Activated T-cell treated with anti-CD3 and anti-CD28 coated beads, Interleukin-2, amount 50 U/mL, for 72 hours (primary cell): ENCODE measurements around the gene FEZF2. TPM values are rescaled to one million over a fixed set of nuclear protein-coding genes. Genes with fewer than 3 reads are reported as not detected.
A peak's percentile ranks its signal among the peaks of the same experiment; 100 is the strongest.

Experiments used
- ATAC-seq, 2 donors: fragments of 150-1000 bp; cut with Tn5 transposase; replicated peaks in 1 of 2; 2 replicates each; pipeline ENCODE4 v1.10.0; 2021; ENCODE audit warnings: moderate library complexity in 2 of 2, mild to moderate bottlenecking in 1 of 2
- DNase-seq, 2 donors: peaks; one replicate each; pipeline ENCODE4 v3.0.0; 2021 to 2022; ENCODE audit warnings: mixed read lengths in 1 of 2
- H3K27ac Mint-ChIP-seq: one replicate; pipeline ENCODE4 v1.8.0; 2022; ENCODE audit warnings: mild to moderate bottlenecking, moderate library complexity, mixed read lengths
- H3K27me3 Mint-ChIP-seq: one replicate; pipeline ENCODE4 v1.8.0; 2022; ENCODE audit warnings: low read depth, mixed read lengths
- H3K36me3 Mint-ChIP-seq, 2 donors: one replicate each; pipeline ENCODE4 v1.8.0; 2022; ENCODE audit warnings: mixed read lengths in 2 of 2, mild to moderate bottlenecking in 1 of 2; ENCODE audit not compliant: insufficient read depth in 2 of 2
- H3K4me1 Mint-ChIP-seq: one replicate; pipeline ENCODE4 v1.8.0; 2022; ENCODE audit warnings: low read depth, mixed read lengths
- H3K4me3 Mint-ChIP-seq, 2 donors: one replicate each; pipeline ENCODE4 v1.8.0; 2022; ENCODE audit warnings: mild to moderate bottlenecking in 2 of 2, mixed read lengths in 2 of 2, moderate library complexity in 2 of 2
- H3K9me3 Mint-ChIP-seq, 2 donors: one replicate each; pipeline ENCODE4 v1.8.0; 2022; ENCODE audit warnings: mixed read lengths in 2 of 2
- total RNA-seq, 2 donors: library from RNA; stranded (reverse); gene quantifications; one replicate each; pipeline ENCODE4 v1.2.3, GENCODE V29; 2022

FEZF2 gene
- not detected for total RNA-seq

GRCh38 chr3:62373215-62373614, at the start of gene FEZF2:
Gene FEZF2, minus strand, starts transcription at chr3:62373550. Its CDS starts 682 bp downstream, at chr3:62372868.
- Mint-ChIP-seq H3K4me3 (peak within 1 kb of the TSS; percentile 25 to 56), H3K4me1 (peaks cover 9% of the 10 kb centered on the region), H3K27me3 (peaks cover 76% of the 10 kb centered on the region), H3K27ac (peak within 1 kb of the TSS; percentile 15), H3K9me3 (no peaks in the 10 kb centered on the region), H3K36me3 (peaks cover 0 to 2% of the 10 kb centered on the region in 2 donors)
- ATAC-seq (no peak), DNase-seq (no peak)

GRCh38 chr3:62421207-62421606, 47.9 kb upstream of the FEZF2 start:
- Mint-ChIP-seq H3K27me3 (peaks cover 5% of the 10 kb centered on the region), H3K27ac (no peak overlapping the region), H3K9me3 (no peaks in the 10 kb centered on the region), H3K36me3 (no peaks in the 10 kb centered on the region), H3K4me3 (no peak overlapping the region), H3K4me1 (no peaks in the 10 kb centered on the region)
- ATAC-seq, result no peak
- no peak for DNase-seq

- H3K4me1 Mint-ChIP-seq, result no peaks in the 10 kb centered on the region
Measured at GRCh38 chr3:62416144-62416543, 42.8 kb upstream of the FEZF2 start.

GRCh38 chr3:62415312-62415801, 42.0 kb upstream of the FEZF2 start:
- H3K27me3 Mint-ChIP-seq, result peaks cover 4% of the 10 kb centered on the region
- DNase-seq (no peak), ATAC-seq (no peak)
- no peaks in the 10 kb centered on the region for H3K4me1 Mint-ChIP-seq
- no peaks in the 10 kb centered on the region for H3K9me3 Mint-ChIP-seq
- no peak overlapping the region for H3K4me3 Mint-ChIP-seq
- no peaks in the 10 kb centered on the region for H3K36me3 Mint-ChIP-seq
- H3K27ac Mint-ChIP-seq, result no peak overlapping the region

More at GRCh38 chr3:62416144-62416543, 42.8 kb upstream of the FEZF2 start:
- H3K4me3 Mint-ChIP-seq, result no peak overlapping the region
- H3K9me3 Mint-ChIP-seq, result no peaks in the 10 kb centered on the region
- H3K27ac Mint-ChIP-seq, result no peak overlapping the region
- no peak for ATAC-seq
- DNase-seq, result no peak
- no peaks in the 10 kb centered on the region for H3K36me3 Mint-ChIP-seq
- peaks cover 5% of the 10 kb centered on the region for H3K27me3 Mint-ChIP-seq

- Mint-ChIP-seq H3K9me3 (no peaks in the 10 kb centered on the region), H3K4me1 (no peaks in the 10 kb centered on the region), H3K36me3 (no peaks in the 10 kb centered on the region), H3K27me3 (no peaks in the 10 kb centered on the region), H3K4me3 (no peak overlapping the region), H3K27ac (no peak overlapping the region)
- no peak for ATAC-seq
- no peak for DNase-seq
Measured at GRCh38 chr3:62414786-62415185, 41.4 kb upstream of the FEZF2 start.

- H3K4me1 Mint-ChIP-seq, result no peaks in the 10 kb centered on the region
- no peaks in the 10 kb centered on the region for H3K27me3 Mint-ChIP-seq
- no peak overlapping the region for H3K27ac Mint-ChIP-seq
- H3K9me3 Mint-ChIP-seq, result no peaks in the 10 kb centered on the region
- H3K36me3 Mint-ChIP-seq, result no peaks in the 10 kb centered on the region
- ATAC-seq, result no peak
- no peak overlapping the region for H3K4me3 Mint-ChIP-seq
- no peak for DNase-seq
Measured at GRCh38 chr3:62413687-62414086, 40.3 kb upstream of the FEZF2 start.

- Mint-ChIP-seq H3K4me1 (no peaks in the 10 kb centered on the region), H3K9me3 (no peaks in the 10 kb centered on the region), H3K4me3 (no peak overlapping the region), H3K27me3 (peaks cover 11% of the 10 kb centered on the region), H3K27ac (no peak overlapping the region), H3K36me3 (no peaks in the 10 kb centered on the region)
- DNase-seq (no peak), ATAC-seq (no peak)
Measured at GRCh38 chr3:62406945-62407344, 33.6 kb upstream of the FEZF2 start.

GRCh38 chr3:62405566-62405965, 32.2 kb upstream of the FEZF2 start:
- no peak overlapping the region for H3K27ac Mint-ChIP-seq
- no peaks in the 10 kb centered on the region for H3K4me1 Mint-ChIP-seq
- no peak overlapping the region for H3K4me3 Mint-ChIP-seq
- ATAC-seq, result no peak
- DNase-seq, result no peak
- H3K27me3 Mint-ChIP-seq, result peaks cover 11% of the 10 kb centered on the region
- no peaks in the 10 kb centered on the region for H3K9me3 Mint-ChIP-seq
- no peaks in the 10 kb centered on the region for H3K36me3 Mint-ChIP-seq

GRCh38 chr3:62405135-62405534, 31.8 kb upstream of the FEZF2 start:
- no peaks in the 10 kb centered on the region for H3K4me1 Mint-ChIP-seq
- no peak overlapping the region for H3K4me3 Mint-ChIP-seq
- ATAC-seq (no peak), DNase-seq (no peak)
- H3K9me3 Mint-ChIP-seq, result no peaks in the 10 kb centered on the region
- H3K27me3 Mint-ChIP-seq, result peaks cover 11% of the 10 kb centered on the region
- no peaks in the 10 kb centered on the region for H3K36me3 Mint-ChIP-seq
- no peak overlapping the region for H3K27ac Mint-ChIP-seq

- no peaks in the 10 kb centered on the region for H3K9me3 Mint-ChIP-seq
- no peak overlapping the region for H3K4me3 Mint-ChIP-seq
- H3K36me3 Mint-ChIP-seq, result no peaks in the 10 kb centered on the region
- DNase-seq (no peak), ATAC-seq (no peak)
- no peaks in the 10 kb centered on the region for H3K4me1 Mint-ChIP-seq
- H3K27ac Mint-ChIP-seq, result no peak overlapping the region
- peaks cover 14% of the 10 kb centered on the region for H3K27me3 Mint-ChIP-seq
Measured at GRCh38 chr3:62404321-62404720, 31.0 kb upstream of the FEZF2 start.

GRCh38 chr3:62403765-62404164, 30.4 kb upstream of the FEZF2 start:
- ATAC-seq, result no peak
- no peak for DNase-seq
- peaks cover 17% of the 10 kb centered on the region for H3K27me3 Mint-ChIP-seq
- H3K4me3 Mint-ChIP-seq, result no peak overlapping the region
- H3K4me1 Mint-ChIP-seq, result no peaks in the 10 kb centered on the region
- no peak overlapping the region for H3K27ac Mint-ChIP-seq
- no peaks in the 10 kb centered on the region for H3K9me3 Mint-ChIP-seq
- H3K36me3 Mint-ChIP-seq, result no peaks in the 10 kb centered on the region

GRCh38 chr3:62392626-62393292, 19.4 kb upstream of the FEZF2 start:
- Mint-ChIP-seq H3K9me3 (peaks cover 0 to 6% of the 10 kb centered on the region in 2 donors), H3K4me3 (no peak overlapping the region), H3K27me3 (peaks cover 13% of the 10 kb centered on the region), H3K27ac (no peak overlapping the region), H3K4me1 (no peaks in the 10 kb centered on the region), H3K36me3 (peaks cover 0 to 2% of the 10 kb centered on the region in 2 donors)
- no peak for ATAC-seq
- no peak for DNase-seq

GRCh38 chr3:62387251-62387650, 13.9 kb upstream of the FEZF2 start:
- Mint-ChIP-seq H3K27me3 (peaks cover 7% of the 10 kb centered on the region), H3K4me3 (no peak overlapping the region), H3K36me3 (peaks cover 0 to 2% of the 10 kb centered on the region in 2 donors)

GRCh38 chr3:62379321-62379798, 6.0 kb upstream of the FEZF2 start:
- no peak overlapping the region for H3K4me3 Mint-ChIP-seq
- no peak overlapping the region for H3K27ac Mint-ChIP-seq
- ATAC-seq, result no peak
- peaks cover 0 to 3% of the 10 kb centered on the region in 2 donors for H3K36me3 Mint-ChIP-seq
- no peak for DNase-seq
- peaks cover under 1% of the 10 kb centered on the region for H3K4me1 Mint-ChIP-seq
- no peaks in the 10 kb centered on the region for H3K9me3 Mint-ChIP-seq
- H3K27me3 Mint-ChIP-seq, result peaks cover 72% of the 10 kb centered on the region

More at GRCh38 chr3:62387251-62387650, 13.9 kb upstream of the FEZF2 start:
- no peak overlapping the region for H3K27ac Mint-ChIP-seq
- H3K4me1 Mint-ChIP-seq, result no peaks in the 10 kb centered on the region
- ATAC-seq, result no peak
- H3K9me3 Mint-ChIP-seq, result peaks cover 2 to 3% of the 10 kb centered on the region in 2 donors
- no peak for DNase-seq
